ENCODE data around the gene SACS.

DNA sequence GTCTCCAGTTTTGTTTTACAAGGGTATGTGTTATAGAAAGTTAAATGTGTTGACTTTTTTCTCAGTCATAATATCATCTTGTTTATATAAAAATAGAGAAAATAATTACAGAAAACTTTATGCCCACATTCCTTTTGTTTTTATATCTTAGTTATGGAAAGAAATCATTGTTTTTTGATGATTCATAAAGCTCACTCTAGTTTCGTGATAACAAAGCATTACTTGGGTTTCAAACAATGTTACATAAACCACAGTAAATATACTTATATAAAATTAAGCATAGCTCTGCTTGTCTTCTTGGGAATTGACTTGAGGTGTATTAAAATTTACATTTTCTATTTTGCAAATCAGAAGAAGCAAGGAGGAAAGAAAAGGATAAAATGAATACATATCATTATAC is 140.9 kb downstream of the SACS start:
- TF ChIP-seq, protein P1, sequence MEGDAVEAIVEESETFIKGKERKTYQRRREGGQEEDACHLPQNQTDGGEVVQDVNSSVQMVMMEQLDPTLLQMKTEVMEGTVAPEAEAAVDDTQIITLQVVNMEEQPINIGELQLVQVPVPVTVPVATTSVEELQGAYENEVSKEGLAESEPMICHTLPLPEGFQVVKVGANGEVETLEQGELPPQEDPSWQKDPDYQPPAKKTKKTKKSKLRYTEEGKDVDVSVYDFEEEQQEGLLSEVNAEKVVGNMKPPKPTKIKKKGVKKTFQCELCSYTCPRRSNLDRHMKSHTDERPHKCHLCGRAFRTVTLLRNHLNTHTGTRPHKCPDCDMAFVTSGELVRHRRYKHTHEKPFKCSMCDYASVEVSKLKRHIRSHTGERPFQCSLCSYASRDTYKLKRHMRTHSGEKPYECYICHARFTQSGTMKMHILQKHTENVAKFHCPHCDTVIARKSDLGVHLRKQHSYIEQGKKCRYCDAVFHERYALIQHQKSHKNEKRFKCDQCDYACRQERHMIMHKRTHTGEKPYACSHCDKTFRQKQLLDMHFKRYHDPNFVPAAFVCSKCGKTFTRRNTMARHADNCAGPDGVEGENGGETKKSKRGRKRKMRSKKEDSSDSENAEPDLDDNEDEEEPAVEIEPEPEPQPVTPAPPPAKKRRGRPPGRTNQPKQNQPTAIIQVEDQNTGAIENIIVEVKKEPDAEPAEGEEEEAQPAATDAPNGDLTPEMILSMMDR (IDR thresholded peaks at IDR 0.05 in 2 of 3, conservative IDR thresholded peaks at IDR 0.05 in 1 of 3; ENCODE audit: borderline replicate concordance in 1 of 3, insufficient read depth in 1 of 3, low read depth in 2 of 3, low read length in 2 of 3): no peak
- TF ChIP-seq EZH2 (IDR thresholded peaks at IDR 0.05): no peak
- no peak for TF ChIP-seq FOSL1 (IDR thresholded peaks at IDR 0.05; ENCODE audit: low read depth)
